Osteocyte (in vitro differentiated cells): ENCODE results near the gene PDSS1. TPM values are rescaled to one million over a fixed set of nuclear protein-coding genes. Genes with fewer than 3 reads are reported as not detected.

Experiments used
- DNase-seq: peaks from one replicate; pipeline ENCODE4 v3.0.0; 2021; ENCODE audit warnings: mixed read lengths; ENCODE audit not compliant: unreplicated experiment; ENCODE audit errors: extremely low spot score
- H3K27ac Mint-ChIP-seq: one replicate; pipeline ENCODE4 v1.8.0; 2021; ENCODE audit warnings: mild to moderate bottlenecking, mixed read lengths; ENCODE audit not compliant: unreplicated experiment
- H3K27me3 Mint-ChIP-seq: one replicate; pipeline ENCODE4 v1.8.0; 2021; ENCODE audit warnings: mixed read lengths; ENCODE audit not compliant: unreplicated experiment
- H3K36me3 Mint-ChIP-seq: one replicate; pipeline ENCODE4 v1.8.0; 2021; ENCODE audit warnings: mixed read lengths; ENCODE audit not compliant: unreplicated experiment
- H3K4me1 Mint-ChIP-seq: one replicate; pipeline ENCODE4 v1.8.0; 2021; ENCODE audit warnings: mixed read lengths; ENCODE audit not compliant: unreplicated experiment
- H3K4me3 Mint-ChIP-seq: one replicate; pipeline ENCODE4 v1.8.0; 2021; ENCODE audit warnings: mild to moderate bottlenecking, moderate library complexity, mixed read lengths; ENCODE audit not compliant: unreplicated experiment
- H3K9me3 Mint-ChIP-seq: one replicate; pipeline ENCODE4 v1.8.0; 2021; ENCODE audit warnings: mixed read lengths; ENCODE audit not compliant: unreplicated experiment
- total RNA-seq: library from RNA; stranded (reverse); gene quantifications from 2 replicates; pipeline ENCODE4 v1.2.1, GENCODE V29; 2021
- TF ChIP-seq, protein P1 (sequence below): fragments of 200-600 bp; sonication (generic); IDR thresholded peaks from 2 replicates; pipeline ENCODE4 v1.5.0; 2021; ENCODE audit warnings: antibody characterized with exemption, mild to moderate bottlenecking, moderate library complexity

The PDSS1 gene
- total RNA-seq, 1 donor from 2014 or later = 3.4 TPM

- no peak for DNase-seq
- Mint-ChIP-seq H3K4me1 (no peaks in the 10 kb centered on the region), H3K36me3 (peaks cover 2% of the 10 kb centered on the region), H3K27me3 (no peaks in the 10 kb centered on the region), H3K27ac (no peak overlapping the region), H3K4me3 (no peak overlapping the region), H3K9me3 (no peaks in the 10 kb centered on the region)
- TF ChIP-seq, protein P1, sequence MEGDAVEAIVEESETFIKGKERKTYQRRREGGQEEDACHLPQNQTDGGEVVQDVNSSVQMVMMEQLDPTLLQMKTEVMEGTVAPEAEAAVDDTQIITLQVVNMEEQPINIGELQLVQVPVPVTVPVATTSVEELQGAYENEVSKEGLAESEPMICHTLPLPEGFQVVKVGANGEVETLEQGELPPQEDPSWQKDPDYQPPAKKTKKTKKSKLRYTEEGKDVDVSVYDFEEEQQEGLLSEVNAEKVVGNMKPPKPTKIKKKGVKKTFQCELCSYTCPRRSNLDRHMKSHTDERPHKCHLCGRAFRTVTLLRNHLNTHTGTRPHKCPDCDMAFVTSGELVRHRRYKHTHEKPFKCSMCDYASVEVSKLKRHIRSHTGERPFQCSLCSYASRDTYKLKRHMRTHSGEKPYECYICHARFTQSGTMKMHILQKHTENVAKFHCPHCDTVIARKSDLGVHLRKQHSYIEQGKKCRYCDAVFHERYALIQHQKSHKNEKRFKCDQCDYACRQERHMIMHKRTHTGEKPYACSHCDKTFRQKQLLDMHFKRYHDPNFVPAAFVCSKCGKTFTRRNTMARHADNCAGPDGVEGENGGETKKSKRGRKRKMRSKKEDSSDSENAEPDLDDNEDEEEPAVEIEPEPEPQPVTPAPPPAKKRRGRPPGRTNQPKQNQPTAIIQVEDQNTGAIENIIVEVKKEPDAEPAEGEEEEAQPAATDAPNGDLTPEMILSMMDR = no peak
Measured at GRCh38 chr10:26733750-26734568, 36.5 kb downstream of the PDSS1 start.

DNA sequence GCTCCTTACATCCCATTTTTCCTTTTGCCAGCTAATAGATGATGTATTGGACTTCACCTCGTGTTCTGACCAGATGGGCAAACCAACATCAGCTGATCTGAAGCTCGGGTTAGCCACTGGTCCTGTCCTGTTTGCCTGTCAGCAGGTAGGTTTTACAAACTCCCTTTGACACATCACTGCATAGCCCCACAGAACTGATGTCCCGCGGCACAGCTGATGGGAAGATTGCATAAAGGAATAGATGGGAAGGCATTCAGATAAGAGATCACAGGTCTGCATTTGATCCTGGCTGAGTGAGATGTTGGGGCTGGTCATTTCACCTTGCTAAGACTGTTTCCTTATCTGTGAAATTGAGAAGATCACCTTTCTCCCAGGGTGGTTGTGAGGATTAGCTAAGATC lies 37.9 kb downstream of the PDSS1 start:
- Mint-ChIP-seq H3K36me3 (peaks cover 3% of the 10 kb centered on the region), H3K9me3 (no peaks in the 10 kb centered on the region), H3K4me1 (no peaks in the 10 kb centered on the region), H3K27ac (no peak overlapping the region), H3K4me3 (no peak overlapping the region), H3K27me3 (no peaks in the 10 kb centered on the region)
- TF ChIP-seq, protein P1 = no peak
- DNase-seq = no peak

- no peak overlapping the region for H3K27ac Mint-ChIP-seq
- no peak overlapping the region for H3K4me3 Mint-ChIP-seq
- H3K27me3 Mint-ChIP-seq = no peaks in the 10 kb centered on the region
- H3K36me3 Mint-ChIP-seq = peaks cover 19% of the 10 kb centered on the region
- H3K4me1 Mint-ChIP-seq = no peaks in the 10 kb centered on the region
- no peaks in the 10 kb centered on the region for H3K9me3 Mint-ChIP-seq
- no peak for DNase-seq
- TF ChIP-seq, protein P1 = no peak
Measured at GRCh38 chr10:26737730-26738129, 40.2 kb downstream of the PDSS1 start.

DNA sequence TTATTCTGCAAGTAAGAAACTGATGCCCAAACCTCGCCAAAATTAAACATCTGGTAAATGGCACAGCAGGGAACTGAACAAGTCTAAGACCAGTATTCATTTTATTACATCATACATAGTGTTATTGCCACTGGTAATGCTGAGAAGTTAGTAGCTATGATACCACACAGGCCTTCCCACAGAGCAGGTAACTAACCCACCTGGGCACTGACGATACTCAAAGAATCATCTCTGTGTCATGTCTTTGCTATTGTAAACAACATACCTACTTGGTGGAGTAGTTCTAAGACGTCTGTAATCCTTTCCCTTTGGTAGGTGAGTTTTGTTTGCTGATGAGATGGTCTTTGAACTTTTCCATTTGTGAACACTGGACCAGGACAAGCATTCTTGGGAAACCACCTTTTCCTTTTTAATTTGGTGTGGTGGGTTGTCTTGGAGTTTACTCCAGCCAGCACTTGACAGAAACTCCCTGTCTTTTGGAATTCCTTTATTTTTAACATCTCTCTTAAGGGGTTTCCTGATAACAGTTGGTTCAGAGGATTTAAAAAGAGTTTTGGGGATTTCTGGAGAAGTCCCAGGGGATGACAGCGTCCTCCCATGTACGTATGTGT lies 40.9 kb downstream of the PDSS1 start:
- Mint-ChIP-seq H3K36me3 (peaks cover 23% of the 10 kb centered on the region), H3K4me3 (no peak overlapping the region), H3K27me3 (no peaks in the 10 kb centered on the region), H3K4me1 (no peaks in the 10 kb centered on the region), H3K9me3 (no peaks in the 10 kb centered on the region), H3K27ac (no peak overlapping the region)
- no peak for DNase-seq
- TF ChIP-seq, protein P1 = no peak

- Mint-ChIP-seq H3K4me3 (no peak overlapping the region), H3K36me3 (peaks cover 26% of the 10 kb centered on the region), H3K27me3 (no peaks in the 10 kb centered on the region), H3K27ac (no peak overlapping the region), H3K4me1 (no peaks in the 10 kb centered on the region), H3K9me3 (no peaks in the 10 kb centered on the region)
- TF ChIP-seq, protein P1 = no peak
- no peak for DNase-seq
Measured at GRCh38 chr10:26739071-26739631, 41.6 kb downstream of the PDSS1 start.
